ENCODE measurements around the gene UBE2J1. TPM values are rescaled to one million over a fixed set of nuclear protein-coding genes. Genes with fewer than 3 reads are reported as not detected.

The UBE2J1 gene
- polyA plus RNA-seq, 1 of the 3 experiments (the other 2 are of a cell fraction) = 11.3 TPM

DNA sequence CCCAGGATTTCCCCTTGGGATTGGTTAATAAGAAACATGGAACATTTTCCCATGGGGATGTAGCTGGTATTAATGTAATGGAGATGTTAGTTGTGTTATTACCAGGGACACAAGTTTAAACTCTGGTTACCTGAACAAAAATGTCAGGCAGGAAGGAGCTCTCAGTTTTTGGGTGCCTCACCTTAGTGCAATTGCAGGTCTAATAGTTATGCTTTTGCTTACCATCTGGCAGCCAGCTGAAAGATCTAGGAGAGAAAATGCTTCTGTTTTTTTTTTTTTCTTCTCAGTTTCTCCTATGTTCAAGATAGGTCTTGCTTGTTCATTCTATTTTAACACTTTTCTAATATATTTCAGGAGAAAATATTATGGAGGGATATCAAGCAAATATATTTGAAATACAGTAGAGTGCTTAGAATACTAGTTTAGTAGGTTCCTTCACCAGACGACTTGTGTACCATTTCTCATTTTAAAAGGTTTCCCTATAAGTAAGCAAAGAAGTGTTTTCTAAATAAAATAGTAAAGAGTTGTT is 4.2 kb upstream of the UBE2J1 start:
- H3K4me2 ChIP-seq = no peak overlapping the region
- no peaks in the 10 kb centered on the region for H3K27me3 ChIP-seq (ENCODE audit: insufficient read depth)
- no peak overlapping the region for H3K4me3 ChIP-seq (ENCODE audit: low read depth in 2 of 2, low read length in 1 of 2)
- H3K9ac ChIP-seq = no peak overlapping the region
- POLR2A ChIA-PET = interaction anchor here (1.0 kb wide), 1 partner anchor 10 kb away, joined by 3 read pairs; no protein-coding TSS in a partner anchor
- H3K9me3 ChIP-seq = no peaks in the 10 kb centered on the region
- no peak overlapping the region for H3K27ac ChIP-seq (ENCODE audit: low read depth in 2 of 2, low read length in 1 of 2)
- H3K9me2 ChIP-seq = no peaks in the 10 kb centered on the region
- WGBS (ENCODE audit: low lambda C conversion rate) = 85% methylated on average over 1 of the region's 1 CpG
- TF ChIP-seq MEF2A (IDR thresholded peaks at IDR 0.05; ENCODE audit: borderline replicate concordance, low read depth) = no peak
- no peak for TF ChIP-seq JUND (IDR thresholded peaks at IDR 0.05)
- TF ChIP-seq NFIC (IDR thresholded peaks at IDR 0.05; ENCODE audit: borderline replicate concordance) = no peak
- no peak for TF ChIP-seq CTCF (IDR thresholded peaks at IDR 0.05)
- no peak for TF ChIP-seq RAD21 (IDR thresholded peaks at IDR 0.05; ENCODE audit: low read length)
- TF ChIP-seq EZH2phosphoT487 (IDR thresholded peaks at IDR 0.05; ENCODE audit: borderline replicate concordance, low read depth) = no peak
- no peak for TF ChIP-seq MAX (IDR thresholded peaks at IDR 0.05; ENCODE audit: low read depth)
- TF ChIP-seq, protein P1, sequence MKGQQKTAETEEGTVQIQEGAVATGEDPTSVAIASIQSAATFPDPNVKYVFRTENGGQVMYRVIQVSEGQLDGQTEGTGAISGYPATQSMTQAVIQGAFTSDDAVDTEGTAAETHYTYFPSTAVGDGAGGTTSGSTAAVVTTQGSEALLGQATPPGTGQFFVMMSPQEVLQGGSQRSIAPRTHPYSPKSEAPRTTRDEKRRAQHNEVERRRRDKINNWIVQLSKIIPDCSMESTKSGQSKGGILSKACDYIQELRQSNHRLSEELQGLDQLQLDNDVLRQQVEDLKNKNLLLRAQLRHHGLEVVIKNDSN (IDR thresholded peaks at IDR 0.05; ENCODE audit: borderline replicate concordance, low read depth) = no peak
- TF ChIP-seq POLR2AphosphoS5 (IDR thresholded peaks at IDR 0.05; ENCODE audit: low read depth, low read length) = no peak
- TF ChIP-seq, protein P2, sequence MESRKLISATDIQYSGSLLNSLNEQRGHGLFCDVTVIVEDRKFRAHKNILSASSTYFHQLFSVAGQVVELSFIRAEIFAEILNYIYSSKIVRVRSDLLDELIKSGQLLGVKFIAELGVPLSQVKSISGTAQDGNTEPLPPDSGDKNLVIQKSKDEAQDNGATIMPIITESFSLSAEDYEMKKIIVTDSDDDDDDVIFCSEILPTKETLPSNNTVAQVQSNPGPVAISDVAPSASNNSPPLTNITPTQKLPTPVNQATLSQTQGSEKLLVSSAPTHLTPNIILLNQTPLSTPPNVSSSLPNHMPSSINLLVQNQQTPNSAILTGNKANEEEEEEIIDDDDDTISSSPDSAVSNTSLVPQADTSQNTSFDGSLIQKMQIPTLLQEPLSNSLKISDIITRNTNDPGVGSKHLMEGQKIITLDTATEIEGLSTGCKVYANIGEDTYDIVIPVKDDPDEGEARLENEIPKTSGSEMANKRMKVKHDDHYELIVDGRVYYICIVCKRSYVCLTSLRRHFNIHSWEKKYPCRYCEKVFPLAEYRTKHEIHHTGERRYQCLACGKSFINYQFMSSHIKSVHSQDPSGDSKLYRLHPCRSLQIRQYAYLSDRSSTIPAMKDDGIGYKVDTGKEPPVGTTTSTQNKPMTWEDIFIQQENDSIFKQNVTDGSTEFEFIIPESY (IDR thresholded peaks at IDR 0.05; ENCODE audit: borderline replicate concordance, low read depth) = no peak
- no peak for TF ChIP-seq PBX3 (IDR thresholded peaks at IDR 0.05)
- no peak for TF ChIP-seq GABPA (IDR thresholded peaks at IDR 0.05; ENCODE audit: low read depth)
- no peak for TF ChIP-seq CHD2 (IDR thresholded peaks at IDR 0.05; ENCODE audit: low read length, partially characterized antibody)
- no peak for TF ChIP-seq NRF1 (IDR thresholded peaks at IDR 0.05; ENCODE audit: low read depth, low read length)
- TF ChIP-seq TAF1 (IDR thresholded peaks at IDR 0.05; ENCODE audit: borderline replicate concordance, low read depth, low read length) = no peak
- TF ChIP-seq IRF3 (IDR thresholded peaks at IDR 0.05; ENCODE audit: low read depth, low read length) = no peak
- TF ChIP-seq FOXM1 (IDR thresholded peaks at IDR 0.05; ENCODE audit: low read depth) = no peak
- no peak for TF ChIP-seq RCOR1 (IDR thresholded peaks at IDR 0.05; ENCODE audit: low read length)
- TF ChIP-seq REST (IDR thresholded peaks at IDR 0.05; ENCODE audit: low read depth, low read length) = no peak
- TF ChIP-seq SMC3 (IDR thresholded peaks at IDR 0.05; ENCODE audit: low read depth, low read length) = no peak
- H3K79me2 ChIP-seq (ENCODE audit: insufficient read depth) = peaks cover 14% of the 10 kb centered on the region
- no peaks in the 10 kb centered on the region for H4K20me1 ChIP-seq (ENCODE audit: insufficient read depth)
- no peak for DNase-seq
- no peaks in the 10 kb centered on the region for H3K36me3 ChIP-seq (replicated peaks in 1 of 2; ENCODE audit: control insufficient read depth in 1 of 2, insufficient read depth in 2 of 2, low read length in 1 of 2)
- no peak overlapping the region for H2AFZ ChIP-seq (ENCODE audit: low read depth)
- CTCF ChIA-PET = interaction anchor here (0.9 to 2.8 kb wide), 3 partner anchors 10 to 45 kb away, joined by 3 to 32 read pairs (median 24); no protein-coding TSS in a partner anchor
- peaks cover 9% of the 10 kb centered on the region for H3F3A ChIP-seq (replicated peaks; ENCODE audit: insufficient read depth)
- no peaks in the 10 kb centered on the region; a peak in 3 of 4 replicates for H3K4me1 ChIP-seq (ENCODE audit: control insufficient read depth in 1 of 2, insufficient read depth in 2 of 2, low read depth in 1 of 2, low read length in 1 of 2)
